MG63 (cell line): Measurements from ENCODE around the gene IL17RB. TPM values are rescaled to one million over a fixed set of nuclear protein-coding genes. Genes with fewer than 3 reads are reported as not detected.

Source experiments
- DNase-seq: peaks from one replicate; pipeline ENCODE4 v3.0.0-alpha.2; 2020
- H3K27me3 ChIP-seq: fragments of 250-450 bp; sonication (Bioruptor Pico); 2 replicates; pipeline ENCODE4 v1.5.1; 2020; ENCODE audit warnings: mild to moderate bottlenecking, moderate library complexity
- H3K36me3 ChIP-seq: fragments of 250-450 bp; sonication (Bioruptor Pico); 2 replicates; pipeline ENCODE4 v1.5.1; 2020; ENCODE audit warnings: mild to moderate bottlenecking, moderate library complexity
- H3K4me3 ChIP-seq: fragments of 250-450 bp; sonication (Bioruptor Pico); 2 replicates; pipeline ENCODE4 v1.5.1; 2020; ENCODE audit warnings: mild to moderate bottlenecking, moderate library complexity
- H3K9me3 ChIP-seq: fragments of 250-450 bp; sonication (Bioruptor Pico); 2 replicates; pipeline ENCODE4 v1.5.1; 2020; ENCODE audit warnings: mild to moderate bottlenecking, moderate library complexity
- total RNA-seq: library from RNA; depleted of rRNA; stranded (reverse); fragments of >200 nt; shearing (Covaris generic); gene quantifications from 2 replicates; pipeline ENCODE4 v1.2.3, GENCODE V29; 2014; ENCODE audit warnings: low replicate concordance

IL17RB gene
- total RNA-seq, 1 experiment from 2014 or later: 0.89 TPM

DNA sequence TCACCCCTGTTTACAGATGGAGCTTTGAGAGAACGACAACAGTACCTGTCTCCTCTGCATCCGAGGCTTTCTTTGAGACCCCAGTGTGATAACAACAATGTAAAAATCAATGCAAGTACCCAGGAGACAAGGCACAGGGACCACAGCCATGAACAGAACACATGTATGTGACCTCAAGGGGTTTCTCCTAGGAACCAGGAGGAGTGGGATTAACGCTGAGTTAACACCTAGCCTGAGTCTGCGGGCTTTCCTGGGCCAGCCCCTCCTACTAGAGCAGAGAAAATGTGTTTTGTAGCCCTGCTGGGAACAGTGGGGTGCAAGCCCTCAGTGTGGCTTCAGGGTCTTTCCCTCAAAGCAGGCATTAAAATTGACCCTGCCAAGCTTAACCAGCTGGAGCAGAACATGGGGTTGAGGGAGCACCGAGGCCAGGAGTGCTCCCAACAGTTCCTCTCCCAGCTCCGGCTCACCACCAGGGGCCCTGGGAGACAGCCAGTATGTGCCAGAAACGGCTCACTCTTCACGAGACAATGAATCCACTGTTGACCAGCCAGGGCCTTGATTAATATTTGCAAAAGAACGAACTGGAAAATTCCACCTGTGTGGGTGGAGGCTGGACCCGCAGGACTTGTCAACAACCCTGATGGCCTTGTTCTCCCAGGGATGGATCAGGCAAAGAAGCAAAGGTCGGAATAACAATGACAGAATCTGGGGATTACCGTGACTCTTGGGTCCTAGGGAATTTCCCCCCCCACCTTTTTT lies 3.8 kb upstream of the IL17RB start:
- no peaks in the 10 kb centered on the region for H3K36me3 ChIP-seq
- H3K9me3 ChIP-seq: no peaks in the 10 kb centered on the region
- no peaks in the 10 kb centered on the region for H3K27me3 ChIP-seq
- no peak for DNase-seq
- no peak overlapping the region for H3K4me3 ChIP-seq

DNA sequence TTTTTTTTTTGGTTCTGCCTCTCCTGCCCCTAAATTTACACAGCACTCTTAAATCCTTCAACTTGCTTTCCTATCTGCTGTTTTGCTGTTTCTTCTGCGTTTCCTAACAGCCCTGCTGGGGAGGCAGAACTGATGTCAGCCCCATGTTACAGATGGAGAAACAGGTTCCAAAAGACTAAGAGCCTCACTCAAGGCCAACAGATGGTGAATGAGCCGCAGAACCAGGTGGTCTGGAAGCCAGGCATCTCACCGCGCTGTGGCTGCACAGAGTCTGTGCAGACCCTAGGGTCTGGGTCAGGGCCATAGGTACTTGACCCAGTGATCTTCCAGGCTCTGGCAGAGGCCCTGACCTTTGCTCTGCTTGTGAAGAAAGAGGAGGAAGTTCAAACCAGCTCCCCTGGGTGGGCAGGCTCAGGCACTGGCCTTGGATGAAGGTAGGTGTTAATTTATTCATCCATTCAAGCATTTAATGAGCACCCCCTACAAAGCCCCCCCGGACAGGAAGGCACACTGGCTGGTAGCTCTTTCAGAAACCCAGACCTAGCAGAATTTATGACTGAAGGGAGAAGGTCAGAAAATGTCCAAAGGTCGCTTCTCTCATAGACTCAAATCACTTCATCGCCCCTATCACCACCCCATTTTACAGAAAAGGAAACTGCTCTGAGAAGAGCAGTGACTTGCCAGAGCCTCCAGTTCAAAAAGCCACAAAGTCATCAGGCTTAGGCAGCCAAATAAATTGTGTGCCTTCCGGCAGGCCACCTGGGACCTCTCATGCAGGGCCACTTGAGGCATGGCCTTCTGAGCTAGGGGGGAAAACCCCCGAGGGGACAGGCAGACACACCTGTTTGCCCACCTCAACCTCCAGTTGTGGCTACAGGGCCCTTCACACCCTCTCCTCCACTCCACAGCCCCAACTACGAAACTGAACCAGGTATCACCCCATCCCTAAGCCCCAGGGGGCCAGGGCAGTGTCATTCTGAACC lies 2.9 kb upstream of the IL17RB start:
- no peaks in the 10 kb centered on the region for H3K27me3 ChIP-seq
- no peak for DNase-seq
- H3K36me3 ChIP-seq: no peaks in the 10 kb centered on the region
- H3K4me3 ChIP-seq: no peak overlapping the region
- H3K9me3 ChIP-seq: no peaks in the 10 kb centered on the region

DNA sequence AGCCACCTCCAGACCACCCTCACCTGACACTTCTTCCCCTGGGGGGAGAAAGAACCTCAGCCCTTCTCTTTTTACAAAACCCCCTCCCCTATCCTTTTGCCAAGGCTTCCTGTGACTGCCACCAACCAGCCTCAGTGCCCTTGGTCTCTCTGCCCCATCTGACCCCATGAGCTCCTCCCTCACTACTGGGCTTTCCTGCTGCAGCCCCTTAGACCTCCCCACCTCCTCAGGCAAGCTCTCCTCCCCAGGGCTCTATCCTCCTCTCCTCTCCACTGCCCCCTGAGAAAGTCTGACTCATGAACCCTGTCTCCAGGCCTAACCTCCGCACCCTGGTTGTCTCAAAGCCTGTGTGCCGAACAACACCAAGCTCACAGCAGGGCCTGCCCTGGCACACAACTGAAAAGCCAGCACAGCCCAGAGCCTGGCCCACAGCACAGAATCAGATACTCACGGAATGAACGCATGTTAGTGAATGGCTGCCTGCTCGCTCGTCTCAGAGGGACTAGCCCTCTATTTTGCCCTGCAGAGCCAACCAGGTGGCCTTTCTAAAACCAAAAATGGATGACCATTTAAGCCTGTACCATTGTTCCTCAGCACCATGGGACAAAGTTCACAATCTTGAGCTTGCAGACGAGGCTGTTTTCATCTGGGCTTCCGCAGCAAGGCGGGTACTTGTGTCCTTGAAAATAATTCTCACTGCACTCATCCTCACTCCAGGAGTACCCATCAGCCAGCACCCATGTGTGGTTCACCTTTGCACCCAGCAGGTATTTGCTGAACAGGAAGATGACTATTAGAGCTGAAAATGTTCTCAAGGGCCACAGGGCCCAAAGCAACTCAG lies 1.9 kb upstream of the IL17RB start:
- Histone ChIP-seq H3K27me3 (no peaks in the 10 kb centered on the region), H3K9me3 (no peaks in the 10 kb centered on the region), H3K4me3 (no peak overlapping the region), H3K36me3 (no peaks in the 10 kb centered on the region)
- DNase-seq: no peak

DNA sequence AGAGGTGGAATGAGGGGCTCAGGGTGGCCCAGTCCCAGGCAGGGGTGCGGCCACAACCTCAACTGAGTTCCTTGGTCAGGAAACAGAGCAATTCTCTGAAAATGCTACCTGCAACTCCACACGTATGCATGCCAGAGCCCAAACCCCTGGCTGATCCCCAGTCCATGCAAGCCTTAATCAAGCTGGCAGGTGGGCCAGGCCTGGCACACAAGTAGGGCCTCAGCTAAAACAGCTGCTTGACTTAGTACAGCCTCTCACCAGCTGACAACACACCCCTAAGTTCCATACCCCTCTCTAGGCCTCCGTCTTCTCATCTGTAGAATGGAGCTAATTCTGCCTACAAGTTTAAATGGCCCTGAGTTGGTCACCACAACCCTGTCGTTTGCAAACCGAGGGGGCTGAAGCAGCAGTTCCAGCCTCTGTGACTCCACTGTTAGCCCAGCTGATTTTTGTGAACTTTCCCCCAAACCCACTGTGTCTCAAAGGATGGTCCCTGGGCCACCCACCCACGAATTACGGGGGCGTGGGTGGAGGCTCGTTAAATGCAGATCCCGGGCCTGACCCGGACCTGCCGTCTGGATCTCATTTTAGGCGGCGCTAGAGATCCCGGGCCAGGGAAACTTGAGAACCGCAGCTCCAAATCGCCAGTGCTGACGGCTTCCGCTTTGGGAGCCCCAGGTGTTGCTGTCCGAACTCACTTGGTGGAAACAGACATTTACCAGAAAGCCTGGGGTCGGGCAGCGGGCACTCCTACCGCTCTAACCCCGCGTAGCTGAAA lies 1.1 kb upstream of the IL17RB start:
- Histone ChIP-seq H3K36me3 (no peaks in the 10 kb centered on the region), H3K27me3 (no peaks in the 10 kb centered on the region), H3K9me3 (no peaks in the 10 kb centered on the region), H3K4me3 (peak overlapping the region; percentile 53)
- DNase-seq: peak; percentile 52

DNA sequence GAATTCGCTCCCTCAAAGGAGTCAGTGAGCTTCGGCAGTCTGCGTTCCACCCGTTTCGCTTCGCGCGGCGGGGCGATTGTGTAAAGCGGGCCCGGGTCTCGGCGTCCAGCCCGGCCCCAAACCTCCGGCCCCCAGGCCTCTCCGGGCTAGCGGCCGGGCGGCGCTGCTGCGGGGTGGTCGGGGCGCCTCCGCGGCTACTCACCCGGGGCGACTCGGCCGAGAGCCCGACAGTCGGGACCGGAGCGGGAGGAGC lies 561 bp upstream of the IL17RB start:
- DNase-seq: no peak
- no peaks in the 10 kb centered on the region for H3K36me3 ChIP-seq
- no peaks in the 10 kb centered on the region for H3K9me3 ChIP-seq
- peak overlapping the region; percentile 53 for H3K4me3 ChIP-seq
- no peaks in the 10 kb centered on the region for H3K27me3 ChIP-seq

DNA sequence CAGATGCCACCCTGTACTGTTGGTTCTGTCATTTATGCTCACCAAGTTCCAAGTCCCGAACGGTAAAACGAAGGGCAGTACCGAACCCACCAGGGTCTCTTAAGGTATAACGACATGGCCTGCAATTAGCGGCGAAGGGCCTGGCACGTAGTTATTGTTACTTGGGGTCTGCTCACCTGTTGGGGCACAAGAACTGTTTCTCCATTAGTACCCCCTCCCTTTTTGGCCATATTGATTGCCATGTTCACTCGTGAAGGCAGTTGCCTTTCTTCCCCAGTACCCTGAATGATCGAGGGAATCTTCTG lies 435 bp downstream of the IL17RB start:
- DNase-seq: no peak
- H3K9me3 ChIP-seq: no peaks in the 10 kb centered on the region
- no peaks in the 10 kb centered on the region for H3K36me3 ChIP-seq
- peak overlapping the region; percentile 53 for H3K4me3 ChIP-seq
- H3K27me3 ChIP-seq: no peaks in the 10 kb centered on the region

DNA sequence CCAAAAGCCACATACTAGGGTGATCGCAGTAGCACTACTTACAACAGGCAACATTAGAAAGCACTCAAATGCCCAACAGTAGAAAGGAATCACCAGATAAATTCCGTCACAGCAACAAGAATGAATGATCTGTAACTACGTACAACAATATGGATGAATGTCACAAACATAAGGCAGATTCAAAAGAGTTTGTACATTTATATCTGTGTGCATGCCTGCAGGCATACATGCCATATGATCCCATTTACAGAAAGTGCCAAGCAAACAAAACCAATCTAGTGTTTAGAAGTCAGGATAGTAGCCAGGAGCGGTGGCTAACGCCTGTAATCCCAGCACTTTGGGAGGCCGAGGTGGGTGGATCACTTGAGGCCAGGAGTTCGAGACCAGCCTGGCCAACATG lies 3.5 kb downstream of the IL17RB start:
- Histone ChIP-seq H3K4me3 (no peak overlapping the region), H3K9me3 (no peaks in the 10 kb centered on the region), H3K27me3 (no peaks in the 10 kb centered on the region), H3K36me3 (no peaks in the 10 kb centered on the region)
- DNase-seq: no peak

DNA sequence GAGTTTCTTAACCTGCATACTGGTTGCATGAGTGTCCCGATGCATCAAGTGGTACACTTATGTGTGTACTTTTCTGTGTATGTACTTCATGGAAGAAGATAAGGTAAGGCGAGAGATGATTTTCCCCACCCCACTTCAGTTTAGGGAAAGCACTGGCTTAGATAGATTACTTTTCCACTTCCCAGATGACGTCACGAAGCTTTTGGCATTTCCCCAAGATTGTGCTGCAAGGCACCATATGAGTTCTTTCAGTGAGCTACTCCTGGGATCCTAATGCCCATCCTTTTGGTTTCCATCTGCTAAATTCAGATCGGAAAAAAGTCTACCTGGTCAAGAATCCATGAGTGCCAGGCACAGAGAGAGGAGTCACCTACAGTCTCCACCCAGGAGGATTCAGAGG lies 4.5 kb downstream of the IL17RB start:
- no peaks in the 10 kb centered on the region for H3K9me3 ChIP-seq
- H3K4me3 ChIP-seq: no peak overlapping the region
- H3K27me3 ChIP-seq: no peaks in the 10 kb centered on the region
- DNase-seq: no peak
- no peaks in the 10 kb centered on the region for H3K36me3 ChIP-seq

DNA sequence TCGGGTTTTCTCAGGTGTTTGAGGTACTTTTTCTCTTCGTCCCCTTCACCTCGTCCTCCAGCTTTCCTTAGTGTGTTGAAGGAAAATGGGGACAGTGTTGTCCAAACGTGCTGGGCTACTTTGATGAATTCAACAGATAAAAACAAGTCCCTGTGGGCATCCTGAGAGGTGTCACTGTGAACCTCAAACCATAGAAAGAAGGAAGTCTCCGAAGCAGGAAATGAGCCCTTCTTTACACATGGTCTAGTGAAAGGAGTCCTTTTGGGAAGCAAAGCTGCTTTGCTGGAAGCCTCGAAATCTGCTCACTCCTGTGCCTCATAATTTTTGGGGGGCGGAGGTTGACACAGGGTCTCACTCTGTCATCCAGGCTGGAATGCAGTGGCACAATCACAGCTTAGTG lies 10.6 kb downstream of the IL17RB start:
- Histone ChIP-seq H3K27me3 (no peaks in the 10 kb centered on the region), H3K4me3 (no peak overlapping the region), H3K9me3 (no peaks in the 10 kb centered on the region), H3K36me3 (no peaks in the 10 kb centered on the region)
- DNase-seq: no peak

DNA sequence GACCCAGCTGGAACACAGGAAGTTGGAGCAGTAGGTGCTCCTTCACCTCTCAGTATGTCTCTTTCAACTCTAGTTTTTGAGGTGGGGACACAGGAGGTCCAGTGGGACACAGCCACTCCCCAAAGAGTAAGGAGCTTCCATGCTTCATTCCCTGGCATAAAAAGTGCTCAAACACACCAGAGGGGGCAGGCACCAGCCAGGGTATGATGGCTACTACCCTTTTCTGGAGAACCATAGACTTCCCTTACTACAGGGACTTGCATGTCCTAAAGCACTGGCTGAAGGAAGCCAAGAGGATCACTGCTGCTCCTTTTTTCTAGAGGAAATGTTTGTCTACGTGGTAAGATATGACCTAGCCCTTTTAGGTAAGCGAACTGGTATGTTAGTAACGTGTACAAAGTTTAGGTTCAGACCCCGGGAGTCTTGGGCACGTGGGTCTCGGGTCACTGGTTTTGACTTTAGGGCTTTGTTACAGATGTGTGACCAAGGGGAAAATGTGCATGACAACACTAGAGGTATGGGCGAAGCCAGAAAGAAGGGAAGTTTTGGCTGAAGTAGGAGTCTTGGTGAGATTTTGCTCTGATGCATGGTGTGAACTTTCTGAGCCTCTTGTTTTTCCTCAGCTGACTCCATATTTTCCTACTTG lies 11.9 kb downstream of the IL17RB start:
- no peaks in the 10 kb centered on the region for H3K27me3 ChIP-seq
- H3K36me3 ChIP-seq: no peaks in the 10 kb centered on the region
- no peak for DNase-seq
- no peaks in the 10 kb centered on the region for H3K9me3 ChIP-seq
- no peak overlapping the region for H3K4me3 ChIP-seq

DNA sequence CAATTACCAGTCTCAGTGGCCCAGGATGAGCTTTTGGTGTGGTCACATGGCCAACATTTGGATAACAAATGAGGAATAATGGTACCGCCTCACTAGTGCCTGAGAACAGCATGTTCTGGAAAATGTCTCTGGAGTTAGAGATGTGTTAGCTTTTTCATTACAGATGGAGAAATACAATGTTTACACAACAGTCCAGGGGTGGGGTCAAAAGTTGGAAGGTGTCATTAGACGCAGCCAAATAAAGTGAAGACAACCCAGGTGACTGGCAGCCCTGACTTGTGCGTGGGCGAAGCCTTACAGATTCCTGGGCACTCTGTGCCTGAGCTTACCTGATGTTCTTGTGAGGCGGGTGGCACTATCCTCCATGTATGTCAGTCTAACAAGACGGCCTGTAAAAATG lies 12.8 kb downstream of the IL17RB start:
- Histone ChIP-seq H3K36me3 (no peaks in the 10 kb centered on the region), H3K27me3 (no peaks in the 10 kb centered on the region), H3K9me3 (no peaks in the 10 kb centered on the region), H3K4me3 (no peak overlapping the region)
- no peak for DNase-seq

DNA sequence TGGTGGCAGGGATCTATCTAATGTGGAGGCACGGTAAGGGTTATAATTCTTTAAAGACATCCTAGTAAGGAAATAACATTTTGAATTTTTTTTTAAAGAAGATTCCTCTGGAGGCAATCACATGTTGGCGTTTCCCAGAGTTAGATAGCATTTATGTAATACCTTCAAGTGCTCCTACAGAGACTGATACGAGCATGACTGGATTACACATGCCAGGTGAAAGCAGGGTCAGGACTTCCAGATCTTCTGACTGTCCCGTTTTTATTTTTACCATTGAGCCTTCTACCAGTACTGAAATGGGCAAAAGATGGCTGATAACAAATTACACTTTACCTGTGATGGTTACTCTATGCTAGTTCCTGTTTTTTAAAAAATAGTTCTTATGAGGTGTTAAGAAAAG lies 13.8 kb downstream of the IL17RB start:
- no peak overlapping the region for H3K4me3 ChIP-seq
- H3K36me3 ChIP-seq: no peaks in the 10 kb centered on the region
- no peaks in the 10 kb centered on the region for H3K9me3 ChIP-seq
- DNase-seq: no peak
- H3K27me3 ChIP-seq: no peaks in the 10 kb centered on the region

DNA sequence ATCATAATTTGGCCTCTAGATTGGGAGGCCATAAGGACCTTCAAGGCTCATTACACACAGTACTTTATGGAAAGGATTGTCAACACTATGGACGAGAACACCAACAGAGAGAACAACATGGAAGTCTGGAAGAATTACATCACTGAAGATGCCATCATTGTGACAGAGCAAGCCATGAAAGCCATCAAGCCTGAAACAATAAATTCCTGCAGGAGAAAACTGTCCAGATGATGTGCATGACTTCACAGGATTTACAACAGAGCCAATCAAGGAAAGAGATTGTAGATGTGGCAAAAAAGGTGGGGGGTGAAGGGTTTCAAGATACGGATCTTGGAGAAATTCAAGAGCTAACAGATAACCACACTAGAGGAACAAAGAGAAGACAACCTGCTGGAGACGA lies 15.9 kb downstream of the IL17RB start:
- Histone ChIP-seq H3K9me3 (no peaks in the 10 kb centered on the region), H3K27me3 (no peaks in the 10 kb centered on the region), H3K36me3 (no peaks in the 10 kb centered on the region), H3K4me3 (no peak overlapping the region)
- no peak for DNase-seq

DNA sequence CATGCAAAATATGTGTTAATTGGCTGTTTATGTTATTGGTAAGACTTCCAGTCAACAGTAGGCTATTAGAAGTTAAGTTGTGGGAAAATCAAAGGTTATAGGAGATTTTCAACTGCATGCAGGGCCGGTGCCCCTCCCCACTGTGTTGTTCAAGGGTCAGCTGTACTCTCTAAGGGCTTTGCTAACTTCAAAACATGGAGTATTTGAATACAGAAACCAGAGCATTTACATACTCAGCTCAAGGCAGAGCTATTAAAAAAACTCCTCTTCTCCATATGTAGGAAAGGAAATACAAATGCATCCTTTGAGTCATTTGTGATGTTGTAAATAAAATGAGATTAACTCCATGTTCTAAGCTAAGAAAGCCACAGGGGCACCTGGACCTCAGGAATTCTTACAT lies 16.8 kb downstream of the IL17RB start:
- no peak for DNase-seq
- no peaks in the 10 kb centered on the region for H3K9me3 ChIP-seq
- no peaks in the 10 kb centered on the region for H3K36me3 ChIP-seq

DNA sequence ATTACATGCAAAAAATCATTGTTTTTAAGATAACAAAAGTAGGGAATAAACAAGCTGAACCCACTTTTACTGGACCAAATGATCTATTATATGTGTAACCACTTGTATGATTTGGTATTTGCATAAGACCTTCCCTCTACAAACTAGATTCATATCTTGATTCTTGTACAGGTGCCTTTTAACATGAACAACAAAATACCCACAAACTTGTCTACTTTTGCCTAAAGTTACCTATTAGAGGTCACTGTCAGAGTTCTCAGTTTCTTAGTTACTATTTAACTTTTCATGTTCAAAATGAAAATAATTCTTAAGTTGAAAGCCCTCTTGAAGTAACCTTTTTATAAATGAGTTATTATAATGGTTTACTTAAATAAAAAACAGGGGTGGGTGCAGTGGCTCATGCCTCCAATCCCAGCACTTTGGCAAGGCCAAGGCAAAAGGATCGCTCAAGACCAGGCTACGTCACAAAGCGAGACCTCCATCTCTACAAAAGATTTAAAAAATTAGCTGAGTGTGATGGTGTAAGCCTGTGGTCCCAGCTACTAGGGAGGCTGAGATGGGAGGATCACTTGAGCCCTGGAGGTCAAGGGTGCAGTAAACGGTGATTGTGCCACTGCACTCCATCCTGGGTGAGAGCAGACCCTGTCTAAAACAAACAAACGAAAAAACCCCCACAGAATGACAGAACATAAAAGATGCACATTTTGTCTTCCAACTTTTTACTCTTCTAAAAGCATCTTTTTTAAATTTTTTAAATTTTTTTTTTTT lies 19.5 kb downstream of the IL17RB start:
- H3K4me3 ChIP-seq: no peak overlapping the region

More for the DNA sequence above, 16.8 kb downstream of the IL17RB start:
- Histone ChIP-seq H3K27me3 (no peaks in the 10 kb centered on the region), H3K4me3 (no peak overlapping the region)

More for the DNA sequence above, 19.5 kb downstream of the IL17RB start:
- Histone ChIP-seq H3K9me3 (no peaks in the 10 kb centered on the region), H3K36me3 (no peaks in the 10 kb centered on the region), H3K27me3 (no peaks in the 10 kb centered on the region)
- no peak for DNase-seq
